Activated T-helper 17 cell treated with anti-CD3 and anti-CD28 coated beads, Interleukin-2, amount 50 U/mL, for 72 hours (primary cell): ENCODE results near the gene TSC2. TPM values are rescaled to one million over a fixed set of nuclear protein-coding genes. Genes with fewer than 3 reads are reported as not detected.

ENCODE experiments used
- total RNA-seq, 2 donors: library from RNA; stranded (reverse); gene quantifications; one replicate each; pipeline ENCODE4 v1.2.3, GENCODE V29; 2022

TSC2 gene
- total RNA-seq, 2 donors from 2014 or later: 79.3 to 83.7 TPM

Other genes starting within 250 kb of the TSC2 start
- 10 to 100 TPM; 40.9 to 42.0 TPM for gene HAGH, start 221.2 kb upstream of the TSC2 start, total RNA-seq
- 10 to 100 TPM; 19.2 to 19.3 TPM for gene FAHD1, start 220.8 kb upstream of the TSC2 start, total RNA-seq
- under 1 TPM in 1 of 2 donors, not detected in 1; 0.79 TPM for gene MEIOB, start 175.8 kb upstream of the TSC2 start, total RNA-seq
- not detected for gene HS3ST6, start 129.6 kb upstream of the TSC2 start, total RNA-seq
- 10 to 100 TPM; 31.5 to 34.3 TPM for gene MSRB1, start 104.8 kb upstream of the TSC2 start, total RNA-seq
- gene RPL3L, start 93.3 kb upstream of the TSC2 start, total RNA-seq: under 1 TPM in 1 of 2 donors, not detected in 1; 0.37 TPM
- gene NDUFB10, start 88.4 kb upstream of the TSC2 start, total RNA-seq: 100 to 1,000 TPM in 1 of 2 donors, 10 to 100 TPM in 1; 65.3 to 122 TPM
- gene RPS2, start 83.2 kb upstream of the TSC2 start, total RNA-seq: 1,000 to 10,000 TPM; 4,570 to 4,579 TPM
- gene RNF151, start 81.1 kb upstream of the TSC2 start, total RNA-seq: under 1 TPM in 1 of 2 donors, not detected in 1; 0.32 TPM
- 10 to 100 TPM; 23.0 to 37.3 TPM for gene TBL3, start 75.9 kb upstream of the TSC2 start, total RNA-seq
- 1 to 10 TPM in 1 of 2 donors, not detected in 1; 1.0 TPM for gene NOXO1, start 66.5 kb upstream of the TSC2 start, total RNA-seq
- gene GFER, start 63.8 kb upstream of the TSC2 start, total RNA-seq: 10 to 100 TPM; 12.4 to 28.5 TPM
- gene SYNGR3, start 58.0 kb upstream of the TSC2 start, total RNA-seq: 1 to 10 TPM; 5.9 to 7.9 TPM
- gene ZNF598, start 38.2 kb upstream of the TSC2 start, total RNA-seq: 10 to 100 TPM; 41.2 to 79.6 TPM
- 1 to 10 TPM in 1 of 2 donors, not detected in 1; 2.8 TPM for gene NPW, start 28.2 kb upstream of the TSC2 start, total RNA-seq
- gene NHERF2, start 21.1 kb upstream of the TSC2 start, total RNA-seq: 1 to 10 TPM in 1 of 2 donors, under 1 TPM in 1; 0.21 to 2.9 TPM
- gene NTHL1, start 151 bp upstream of the TSC2 start, total RNA-seq: 10 to 100 TPM; 13.2 to 37.6 TPM
- gene PKD1, start 87.9 kb downstream of the TSC2 start, total RNA-seq: 100 to 1,000 TPM in 1 of 2 donors, 10 to 100 TPM in 1; 71.8 to 122 TPM
- gene RAB26, start 100.6 kb downstream of the TSC2 start, total RNA-seq: under 1 TPM; 0.28 to 0.34 TPM
- gene TRAF7, start 107.8 kb downstream of the TSC2 start, total RNA-seq: 10 to 100 TPM; 49.8 to 80.1 TPM
- gene CASKIN1, start 148.6 kb downstream of the TSC2 start, total RNA-seq: 1 to 10 TPM in 1 of 2 donors, under 1 TPM in 1; 0.78 to 6.6 TPM
- gene MLST8, start 157.5 kb downstream of the TSC2 start, total RNA-seq: 10 to 100 TPM; 33.4 to 48.8 TPM
- gene BRICD5, start 162.9 kb downstream of the TSC2 start, total RNA-seq: 1 to 10 TPM; 6.9 to 8.9 TPM
- gene PGP, start 166.9 kb downstream of the TSC2 start, total RNA-seq: 10 to 100 TPM; 11.6 to 21.6 TPM
- gene E4F1, start 175.6 kb downstream of the TSC2 start, total RNA-seq: 10 to 100 TPM; 20.1 to 22.8 TPM
- 1 to 10 TPM; 2.4 to 2.7 TPM for gene DNASE1L2, start 188.5 kb downstream of the TSC2 start, total RNA-seq
- gene ECI1, start 203.6 kb downstream of the TSC2 start, total RNA-seq: 10 to 100 TPM; 36.7 to 50.6 TPM
- gene RNPS1, start 220.1 kb downstream of the TSC2 start, total RNA-seq: 100 to 1,000 TPM; 205 to 314 TPM